Endothelial cell of umbilical vein (primary cell): ENCODE measurements around the gene DLG1.

Source experiments
- CTCF ChIP-seq, 2 donors: IDR thresholded peaks; 1 replicate in 1 of 2; 2 replicates in 1 of 2; pipeline ENCODE4 v1.5.1; 2011; ENCODE audit warnings: low read length in 2 of 2, mild to moderate bottlenecking in 2 of 2, moderate library complexity in 2 of 2, control low read depth in 1 of 2, inconsistent platforms in 1 of 2, low read depth in 1 of 2; ENCODE audit not compliant: insufficient read depth in 1 of 2; ENCODE audit errors: extremely low read depth in 1 of 2
- EZH2 ChIP-seq: IDR thresholded peaks from 2 replicates; pipeline ENCODE4 v1.6.1; 2012; ENCODE audit warnings: borderline replicate concordance, low read depth, mild to moderate bottlenecking, moderate library complexity, low read length, inconsistent platforms; ENCODE audit not compliant: severe bottlenecking
- FOS ChIP-seq: IDR thresholded peaks from 2 replicates; pipeline ENCODE4 v1.6.1; 2011; ENCODE audit warnings: mild to moderate bottlenecking, low read length, moderate library complexity, borderline replicate concordance; ENCODE audit not compliant: insufficient read depth
- JUN ChIP-seq: IDR thresholded peaks from 2 replicates; pipeline ENCODE4 v1.6.1; 2011; ENCODE audit warnings: borderline replicate concordance, low read depth; ENCODE audit not compliant: insufficient read length, insufficient read depth
- MYC ChIP-seq: IDR thresholded peaks from one replicate; pipeline ENCODE4 v1.6.1; 2011; ENCODE audit warnings: mild to moderate bottlenecking, low read depth, low read length
- POLR2A ChIP-seq: IDR thresholded peaks from 2 replicates; pipeline ENCODE4 v1.6.1; 2012; ENCODE audit warnings: low read depth, mild to moderate bottlenecking, control low read depth, low read length
- POLR2AphosphoS5 ChIP-seq: IDR thresholded peaks from 2 replicates; pipeline ENCODE4 v1.6.1; 2012; ENCODE audit warnings: low read depth, mild to moderate bottlenecking, control low read depth, low read length, moderate library complexity; ENCODE audit not compliant: insufficient read depth

- TF ChIP-seq POLR2A (no peak), CTCF (IDR thresholded peaks at IDR 0.05; ENCODE audit: extremely low read depth in 1 of 2, insufficient read depth in 1 of 2, low read depth in 1 of 2, low read length in 2 of 2) (no peak), POLR2AphosphoS5 (no peak), EZH2 (no peak), JUN (no peak), FOS (no peak), MYC (no peak)
These were observed 46.3 kb upstream of the DLG1 start for GRCh38 chr3:197344582-197345318.
